Transverse colon (tissue), 4 donors: ENCODE measurements around the gene STK10. TPM values are rescaled to one million over a fixed set of nuclear protein-coding genes. Genes with fewer than 3 reads are reported as not detected.

ENCODE experiments used
- DNase-seq: peaks from one replicate; pipeline ENCODE4 v3.0.0-alpha.2; 2019
- H3K27ac ChIP-seq, 4 donors: fragments of 200-600 bp; sonication (generic); 2 replicates each; pipeline ENCODE4 v1.5.1; 2016 to 2018; ENCODE audit warnings: inconsistent platforms in 4 of 4
- H3K27me3 ChIP-seq: fragments of 200-600 bp; sonication (generic); 2 replicates; pipeline ENCODE4 v1.5.1; 2017; ENCODE audit warnings: inconsistent platforms
- H3K36me3 ChIP-seq, 4 donors: fragments of 200-600 bp; sonication (generic); 2 replicates each; pipeline ENCODE4 v1.5.1; 2017 to 2019; ENCODE audit warnings: inconsistent platforms in 4 of 4
- H3K4me1 ChIP-seq, 4 donors: fragments of 200-600 bp; sonication (generic); 2 replicates each; pipeline ENCODE4 v1.5.1; 2017 to 2020; ENCODE audit warnings: inconsistent platforms in 4 of 4
- H3K4me3 ChIP-seq, 4 donors: fragments of 200-600 bp; sonication (generic); 1 replicate in 1 of 4; 2 replicates in 3 of 4; pipeline versions ENCODE4 v1.5.1 to v1.6.1; 2017 to 2019; ENCODE audit warnings: inconsistent platforms in 4 of 4
- H3K9me3 ChIP-seq, 2 donors: fragments of 200-600 bp; sonication (generic); 2 replicates each; pipeline ENCODE4 v1.5.1; 2017 to 2019; ENCODE audit warnings: inconsistent platforms in 2 of 2
- EP300 ChIP-seq: sonication (generic); formaldehyde crosslinking; IDR thresholded peaks from one replicate; pipeline ENCODE4 v1.6.1; 2017; ENCODE audit warnings: antibody characterized with exemption, low read depth
- POLR2A ChIP-seq: fragments of 450-650 bp; IDR thresholded peaks from one replicate; pipeline ENCODE4 v1.6.1; 2016; ENCODE audit warnings: antibody characterized with exemption, mild to moderate bottlenecking, moderate library complexity
- POLR2AphosphoS5 ChIP-seq, 3 donors: sonication (generic); formaldehyde crosslinking; IDR thresholded peaks; one replicate each; pipeline ENCODE4 v1.6.1; 2016; ENCODE audit warnings: antibody characterized with exemption in 3 of 3
- WGBS, 2 donors: methylation state at CpG; one replicate each; pipeline ENCODE4 v1.1.5; 2018; ENCODE audit warnings: low coverage in 1 of 2; 5-methylcytosine and 5-hydroxymethylcytosine counted together
- in situ Hi-C, 4 donors: fragments of 200-750 bp; cut with MboI; loops; one replicate each; pipeline versions ENCODE4 v1.15.0 to v1.15.1; 2017; ENCODE audit warnings: low sequenced_read_pairs in 3 of 4, low pct_ligation_motif_present in 1 of 4, low pct_unique_long_range_greater_than_20kb in 1 of 4
- intact Hi-C: fragments of 100-400 bp; cut with DNase I; formaldehyde crosslinking; loops from one replicate; pipeline ENCODE4 v1.15.1; 2023; ENCODE audit warnings: low total_unique reads
- total RNA-seq, 4 donors: library from RNA; depleted of rRNA; stranded (reverse); fragments of >200 nt; gene quantifications; one replicate each; pipeline ENCODE4 v1.1.0, GENCODE V29; 2016
- TF ChIP-seq, protein P1 (sequence below), 5 experiments: fragments of 200-600 bp in 3 of 5; fragments of 450-650 bp in 2 of 5; sonication (generic) in 3 of 5; IDR thresholded peaks; 1 replicate in 2 of 5; 2 replicates in 3 of 5; pipeline ENCODE4 v1.5.1; 2016 to 2017; ENCODE audit warnings: antibody characterized with exemption in 5 of 5, inconsistent platforms in 3 of 5, mild to moderate bottlenecking in 2 of 5, moderate library complexity in 1 of 5

STK10 gene
- total RNA-seq, 4 donors from 2014 or later: 21.2 to 207 (median 49.3) TPM

DNA sequence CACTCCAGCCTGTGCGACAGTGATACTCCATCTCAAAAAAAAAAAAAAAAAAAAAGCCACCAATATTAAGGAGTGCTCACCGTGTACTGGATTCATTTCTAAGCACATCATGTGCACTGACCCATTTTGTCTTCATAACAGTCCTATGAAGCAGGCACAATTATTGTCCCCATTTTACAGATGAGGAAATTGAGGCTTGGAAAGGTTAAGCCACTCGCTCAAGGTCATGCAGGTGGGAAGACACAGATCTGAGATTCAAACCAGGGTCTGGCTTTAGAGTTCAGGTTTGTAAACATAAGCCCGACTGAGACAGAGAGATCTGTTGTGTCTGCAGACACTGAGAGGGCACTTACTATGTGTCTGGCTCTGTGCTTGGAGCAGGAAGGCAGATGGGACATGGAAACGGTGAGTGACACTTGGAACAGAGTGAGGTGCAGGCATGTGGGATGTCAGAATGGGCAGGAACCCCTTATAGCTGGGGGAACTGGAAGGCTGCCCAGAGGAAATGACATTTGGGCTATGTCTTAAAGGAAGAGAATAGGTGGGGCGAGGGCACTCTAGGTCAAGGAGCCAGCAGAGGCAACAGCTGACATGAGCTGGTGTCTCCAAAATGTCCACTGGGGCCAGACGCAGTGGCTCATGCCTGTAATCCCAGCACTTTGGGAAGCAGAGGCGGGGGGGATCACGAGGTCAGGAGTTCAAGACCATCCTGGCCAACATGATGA, 69.9 kb downstream of the STK10 start:
- Histone ChIP-seq H3K4me3 (no peak overlapping the region), H3K27me3 (no peaks in the 10 kb centered on the region), H3K27ac (no peak overlapping the region), H3K4me1 (peaks cover 0 to 14% (median 3%) of the 10 kb centered on the region in 4 donors), H3K36me3 (no peaks in the 10 kb centered on the region), H3K9me3 (no peaks in the 10 kb centered on the region)
- WGBS, 2 donors: 75 to 81% methylated on average over 5 to 9 of the region's 9 CpGs
- intact Hi-C loops (no loop called here), in situ Hi-C loops (loop anchor here in 2 of 4 donors (10.0 to 25.0 kb wide), 2 partner anchors 169 to 177 kb away; partner anchors contain the start of gene UBTD2 (in 1 of the 2))
- TF ChIP-seq POLR2A: no peak
- no peak for DNase-seq

DNA sequence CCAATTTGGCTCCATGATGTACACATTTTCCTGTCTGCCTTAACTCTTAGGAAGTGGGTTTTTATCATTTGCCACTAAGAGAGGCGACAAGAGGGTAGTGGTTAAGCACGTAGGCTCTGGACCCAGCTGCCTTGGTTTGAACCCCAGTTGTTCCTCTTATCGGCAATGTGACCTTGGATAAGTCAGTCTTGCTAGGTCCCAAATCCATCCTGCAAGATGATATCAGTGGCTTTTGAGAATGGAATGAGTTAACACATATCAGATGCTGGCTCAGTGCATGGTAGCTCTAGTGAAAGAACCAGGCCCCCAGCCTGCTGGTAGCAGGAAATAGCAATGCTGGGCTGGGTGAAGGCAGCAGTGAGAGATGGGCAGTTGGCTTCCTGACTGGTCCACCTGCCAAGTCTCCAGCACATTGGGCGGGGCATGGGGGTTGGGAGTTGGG, 72.5 kb downstream of the STK10 start:
- no peak for DNase-seq
- H3K4me3 ChIP-seq: no peak overlapping the region
- peak overlapping the region; percentile 40 to 61 (median 54) for H3K27ac ChIP-seq

DNA sequence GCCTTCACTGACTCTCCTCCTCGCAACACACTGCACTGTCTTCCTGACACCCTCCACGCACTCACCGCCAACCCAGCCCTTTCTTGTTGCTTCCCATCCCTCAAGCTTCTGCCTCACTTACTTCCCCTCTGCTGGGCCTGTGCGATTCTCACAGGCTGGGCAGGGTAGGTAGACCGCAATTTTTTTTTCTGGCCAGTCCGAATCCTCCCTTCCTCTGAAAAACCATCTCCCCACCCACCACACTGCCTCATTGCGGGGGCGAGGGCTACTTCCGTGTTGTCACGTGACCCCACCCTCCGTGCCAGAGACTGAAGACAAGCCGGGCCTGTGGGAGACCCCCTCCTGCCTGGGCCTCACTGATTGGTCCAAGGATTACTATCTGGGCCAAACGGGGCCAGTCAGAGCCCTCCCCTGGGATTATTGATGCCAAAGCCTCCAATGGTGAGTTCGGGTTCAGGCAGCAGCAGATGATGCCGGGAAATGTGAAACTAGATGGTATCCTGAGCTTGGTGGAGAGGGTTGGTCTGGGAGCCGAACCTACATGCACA, 73.1 kb downstream of the STK10 start:
- peak; percentile 66 for DNase-seq
- Histone ChIP-seq H3K27ac (peak overlapping the region; percentile 40 to 61 (median 54)), H3K36me3 (no peaks in the 10 kb centered on the region), H3K9me3 (no peaks in the 10 kb centered on the region), H3K4me1 (peaks cover 15 to 30% (median 21%) of the 10 kb centered on the region in 4 donors), H3K4me3 (no peak overlapping the region), H3K27me3 (no peaks in the 10 kb centered on the region)
- in situ Hi-C loops (loop anchor here in 3 of 4 donors (5.0 to 25.0 kb wide), 4 partner anchors 67 to 180 kb away; partner anchors contain the start of genes STK10 (in 1 of the 3) and UBTD2 (in 1 of the 3)), intact Hi-C loops (no loop called here)
- WGBS, 2 donors: 76% methylated on average over 16 of the region's 16 CpGs; no CpG with 5 or more reads in 1 of the 2 donors
- TF ChIP-seq, protein P1, sequence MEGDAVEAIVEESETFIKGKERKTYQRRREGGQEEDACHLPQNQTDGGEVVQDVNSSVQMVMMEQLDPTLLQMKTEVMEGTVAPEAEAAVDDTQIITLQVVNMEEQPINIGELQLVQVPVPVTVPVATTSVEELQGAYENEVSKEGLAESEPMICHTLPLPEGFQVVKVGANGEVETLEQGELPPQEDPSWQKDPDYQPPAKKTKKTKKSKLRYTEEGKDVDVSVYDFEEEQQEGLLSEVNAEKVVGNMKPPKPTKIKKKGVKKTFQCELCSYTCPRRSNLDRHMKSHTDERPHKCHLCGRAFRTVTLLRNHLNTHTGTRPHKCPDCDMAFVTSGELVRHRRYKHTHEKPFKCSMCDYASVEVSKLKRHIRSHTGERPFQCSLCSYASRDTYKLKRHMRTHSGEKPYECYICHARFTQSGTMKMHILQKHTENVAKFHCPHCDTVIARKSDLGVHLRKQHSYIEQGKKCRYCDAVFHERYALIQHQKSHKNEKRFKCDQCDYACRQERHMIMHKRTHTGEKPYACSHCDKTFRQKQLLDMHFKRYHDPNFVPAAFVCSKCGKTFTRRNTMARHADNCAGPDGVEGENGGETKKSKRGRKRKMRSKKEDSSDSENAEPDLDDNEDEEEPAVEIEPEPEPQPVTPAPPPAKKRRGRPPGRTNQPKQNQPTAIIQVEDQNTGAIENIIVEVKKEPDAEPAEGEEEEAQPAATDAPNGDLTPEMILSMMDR (IDR thresholded peaks at IDR 0.05): no peak
- TF ChIP-seq POLR2A (no peak), EP300 (no peak), POLR2AphosphoS5 (IDR thresholded peaks at IDR 0.05) (no peak)

More for the DNA sequence above, 72.5 kb downstream of the STK10 start:
- 75% methylated on average over 4 of the region's 4 CpGs; no CpG with 5 or more reads in 1 of the 2 donors for WGBS, 2 donors
- H3K4me1 ChIP-seq: peaks cover 14 to 27% (median 18%) of the 10 kb centered on the region in 4 donors
- H3K27me3 ChIP-seq: no peaks in the 10 kb centered on the region
- intact Hi-C loops: no loop called here
- in situ Hi-C loops: loop anchor here in 2 of 4 donors (10.0 to 25.0 kb wide), 2 partner anchors 172 to 179 kb away; partner anchors contain the start of gene UBTD2 (in 1 of the 2)
- H3K9me3 ChIP-seq: no peaks in the 10 kb centered on the region
- TF ChIP-seq EP300: no peak
- no peak for TF ChIP-seq POLR2AphosphoS5 (IDR thresholded peaks at IDR 0.05)
- TF ChIP-seq POLR2A: no peak
- TF ChIP-seq, protein P1 (IDR thresholded peaks at IDR 0.05): no peak
- no peaks in the 10 kb centered on the region for H3K36me3 ChIP-seq

DNA sequence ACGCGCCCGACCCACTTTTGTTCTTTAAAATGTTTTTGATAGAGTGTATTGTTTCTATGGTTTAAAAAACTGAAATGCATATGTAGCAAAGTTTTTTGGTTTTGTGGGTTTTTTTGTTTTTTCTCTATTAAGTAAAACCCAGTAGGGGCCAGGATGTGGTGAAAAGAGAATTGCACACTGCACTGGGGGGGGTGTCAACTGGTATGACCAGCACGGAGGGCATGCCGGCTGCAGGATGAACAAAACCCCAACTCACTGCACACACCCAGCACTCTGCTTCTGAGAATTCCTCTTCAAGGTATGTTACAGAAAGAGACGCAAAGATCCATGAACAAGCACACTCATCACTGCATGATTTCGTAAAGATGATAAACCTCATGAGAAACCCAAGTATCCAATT, 75.0 kb downstream of the STK10 start:
- intact Hi-C loops (no loop called here), in situ Hi-C loops (loop anchor here in 3 of 4 donors (5.0 to 25.0 kb wide), 4 partner anchors 69 to 182 kb away; partner anchors contain the start of genes STK10 (in 1 of the 3) and UBTD2 (in 1 of the 3))
- 75 to 79% methylated on average over 4 to 7 of the region's 7 CpGs for WGBS, 2 donors
- Histone ChIP-seq H3K36me3 (no peaks in the 10 kb centered on the region), H3K4me1 (peaks cover 15 to 27% (median 19%) of the 10 kb centered on the region in 4 donors), H3K27me3 (no peaks in the 10 kb centered on the region), H3K4me3 (no peak overlapping the region), H3K9me3 (no peaks in the 10 kb centered on the region), H3K27ac (peak overlapping the region; percentile 51 to 84 (median 66))
- TF ChIP-seq EP300 (no peak), POLR2AphosphoS5 (IDR thresholded peaks at IDR 0.05) (no peak), POLR2A (no peak)
- TF ChIP-seq, protein P1 (IDR thresholded peaks at IDR 0.05): no peak
- peak; percentile 53 for DNase-seq
